NCI-H460 (cell line): Measurements from ENCODE around the gene TMC6. TPM values are rescaled to one million over a fixed set of nuclear protein-coding genes. Genes with fewer than 3 reads are reported as not detected.
"Not testable (repeated sequence)": the region's sequence is repeated elsewhere in the genome, so short reads cannot be mapped to it uniquely, and the experiment has no call there.

Experiments used
- DNase-seq: peaks from one replicate; pipeline ENCODE4 v3.0.0-alpha.2; 2016; ENCODE audit warnings: low read depth; ENCODE audit errors: extremely low read depth
- polyA plus RNA-seq: library from polyadenylated mRNA; depleted of rRNA; stranded (reverse); fragments of >200 nt; gene quantifications from 2 replicates; pipeline ENCODE4 v1.2.3, GENCODE V29; 2014; cell fraction: nucleus; rRNA removed
- total RNA-seq: library from RNA; depleted of rRNA; stranded (reverse); fragments of >200 nt; shearing (Covaris generic); gene quantifications from 2 replicates; pipeline ENCODE4 v1.2.3, GENCODE V29; 2014; rRNA removed

Gene TMC6
- total RNA-seq, result 17.2 TPM in 2 replicates
- polyA plus RNA-seq, result 78.6 and 96.8 TPM in 2 replicates

DNA sequence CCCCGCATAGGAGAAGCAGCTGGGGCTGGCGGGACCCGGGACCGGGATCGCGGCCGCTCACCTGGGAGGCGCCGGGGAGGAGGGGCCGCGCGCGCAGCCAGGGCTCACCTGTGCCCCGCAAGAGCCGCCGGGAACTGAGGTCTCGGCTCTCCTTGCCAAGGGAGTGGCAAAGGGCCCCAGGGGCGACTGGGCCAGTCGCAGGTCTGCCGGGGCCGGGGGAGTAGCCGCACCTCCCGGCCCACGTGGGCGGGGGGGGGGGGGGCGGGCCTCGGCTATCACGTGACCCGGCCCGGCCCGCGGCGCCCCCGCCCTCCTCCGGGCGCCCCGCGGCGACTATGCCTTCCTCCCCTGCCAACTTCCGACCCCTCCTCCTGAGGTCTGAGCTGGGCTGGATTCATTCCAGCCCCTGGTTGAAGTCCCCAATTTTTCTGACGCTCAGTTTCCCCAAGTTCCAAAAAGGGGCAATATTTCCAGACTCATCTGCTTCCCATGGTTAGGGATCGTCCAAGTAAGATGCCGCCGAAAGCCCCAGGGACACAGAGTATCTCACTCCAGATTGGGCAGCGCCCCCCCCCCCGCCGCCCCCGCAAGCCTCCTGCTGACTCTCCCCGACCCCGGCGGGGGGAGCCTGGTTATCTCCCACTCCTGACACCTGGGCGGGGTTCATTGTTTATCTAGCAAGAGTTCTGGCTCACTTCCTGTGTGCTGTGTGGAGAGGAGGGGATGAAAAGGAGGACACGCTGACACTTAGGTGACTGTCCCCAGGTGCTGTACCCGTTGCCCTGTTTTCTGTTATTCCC is at the start of gene TMC6:
TMC6 (minus strand) TSS at position 205 of the 800 bp plus-strand sequence. CDS start 1,923 bp downstream, outside the sequence.
- DNase-seq, result peak; percentile 22

DNA sequence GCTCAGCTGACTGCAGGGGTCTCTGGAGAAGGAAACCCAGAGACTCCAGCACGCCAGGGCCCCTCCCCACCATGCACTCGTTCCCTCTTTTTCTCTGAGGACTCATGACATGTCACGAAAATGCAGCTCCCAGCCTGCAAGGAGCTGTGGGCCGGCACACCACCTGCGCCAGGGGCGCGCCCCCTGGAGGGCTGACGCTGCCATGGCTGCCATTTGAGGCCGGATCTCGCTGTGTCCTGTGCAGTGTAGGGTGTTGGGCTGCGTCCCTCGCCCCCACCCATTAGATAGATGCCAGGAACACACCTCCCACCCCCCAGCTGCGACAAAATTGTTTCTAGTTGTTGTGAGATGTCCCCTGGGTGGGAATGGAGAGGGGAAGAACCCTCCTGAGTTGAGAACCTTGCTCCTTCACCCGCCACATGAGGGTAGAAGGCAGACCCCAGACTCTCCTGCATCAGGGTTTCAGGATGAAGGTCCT is 48.0 kb upstream of the TMC6 start:
- DNase-seq, result peak; percentile 56

- no peak for DNase-seq
Measured at GRCh38 chr17:78175643-78175981, 47.1 kb upstream of the TMC6 start.

GRCh38 chr17:78174870-78175642 is 46.5 kb upstream of the TMC6 start:
- no peak for DNase-seq

DNA sequence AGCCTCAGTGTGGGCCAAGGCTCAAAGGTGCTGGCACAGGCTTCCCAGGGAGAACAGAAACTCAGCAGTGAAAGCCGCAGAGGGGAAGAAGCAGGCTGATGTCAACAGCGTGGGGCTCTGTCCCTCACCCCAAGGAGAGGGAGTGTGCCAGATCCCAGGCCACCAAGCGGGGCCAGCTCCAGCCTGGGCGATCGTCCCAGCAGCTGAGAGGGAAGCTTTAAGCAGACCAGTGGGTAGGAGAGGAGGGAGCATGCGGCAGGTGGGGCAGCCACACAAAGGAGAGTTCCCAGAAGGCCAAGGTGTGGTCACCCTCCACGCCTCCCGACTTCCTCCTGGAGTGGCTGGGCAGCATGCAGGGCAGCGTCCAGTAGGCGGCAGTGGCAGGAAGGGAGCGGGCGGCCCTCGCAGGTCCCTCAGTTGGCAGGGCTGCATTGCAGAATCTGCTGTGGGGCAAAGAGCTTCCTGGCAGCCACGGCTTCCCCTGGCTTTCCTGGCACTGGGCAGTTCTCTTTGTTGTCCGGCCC is 45.9 kb upstream of the TMC6 start:
- no peak for DNase-seq

DNA sequence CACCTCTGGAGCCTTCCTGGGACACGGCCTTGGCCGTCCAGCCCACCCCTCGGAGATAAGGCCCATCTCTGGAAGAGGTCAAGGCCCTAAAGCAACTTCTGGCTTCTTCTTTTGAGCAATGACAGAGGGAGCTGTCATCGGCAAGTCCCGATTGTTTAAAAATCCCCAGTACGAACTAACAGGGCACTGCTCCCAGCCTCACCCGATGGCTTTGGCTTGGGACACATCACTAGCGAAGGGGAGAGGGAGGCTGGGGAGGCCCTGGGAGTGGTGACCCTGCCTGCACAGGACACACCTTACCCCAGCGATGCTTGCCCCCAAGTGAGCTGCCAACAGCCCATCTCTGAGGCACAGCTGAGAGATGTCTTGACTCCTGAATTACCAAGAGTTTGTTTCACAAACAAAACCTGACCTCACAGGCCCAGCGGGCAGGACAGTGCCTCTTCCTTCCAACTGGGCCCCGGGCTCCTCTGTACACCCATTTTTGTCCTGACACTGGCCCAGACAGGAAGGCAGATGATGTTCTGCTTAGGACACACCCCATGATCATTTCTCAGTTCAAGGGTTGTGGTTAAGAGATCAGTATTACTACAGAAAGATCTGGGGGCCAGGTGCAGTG is 44.7 kb upstream of the TMC6 start:
- DNase-seq, result no peak

- DNase-seq, result no peak
Measured at GRCh38 chr17:78172249-78173051, 43.9 kb upstream of the TMC6 start.

DNA sequence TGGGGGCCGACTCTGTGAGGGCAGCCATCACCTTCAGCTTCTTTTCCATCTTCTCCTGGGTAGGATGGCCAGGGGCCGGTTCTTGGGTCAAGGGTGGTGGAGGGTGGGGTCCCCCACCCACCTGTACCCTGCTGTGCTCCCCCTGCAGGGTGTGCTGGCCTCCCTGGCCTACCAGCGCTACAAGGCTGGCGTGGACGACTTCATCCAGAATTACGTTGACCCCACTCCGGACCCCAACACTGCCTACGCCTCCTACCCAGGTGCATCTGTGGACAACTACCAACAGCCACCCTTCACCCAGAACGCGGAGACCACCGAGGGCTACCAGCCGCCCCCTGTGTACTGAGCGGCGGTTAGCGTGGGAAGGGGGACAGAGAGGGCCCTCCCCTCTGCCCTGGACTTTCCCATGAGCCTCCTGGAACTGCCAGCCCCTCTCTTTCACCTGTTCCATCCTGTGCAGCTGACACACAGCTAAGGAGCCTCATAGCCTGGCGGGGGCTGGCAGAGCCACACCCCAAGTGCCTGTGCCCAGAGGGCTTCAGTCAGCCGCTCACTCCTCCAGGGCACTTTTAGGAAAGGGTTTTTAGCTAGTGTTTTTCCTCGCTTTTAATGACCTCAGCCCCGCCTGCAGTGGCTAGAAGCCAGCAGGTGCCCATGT is 43.2 kb upstream of the TMC6 start:
- not testable (repeated sequence) for DNase-seq

DNA sequence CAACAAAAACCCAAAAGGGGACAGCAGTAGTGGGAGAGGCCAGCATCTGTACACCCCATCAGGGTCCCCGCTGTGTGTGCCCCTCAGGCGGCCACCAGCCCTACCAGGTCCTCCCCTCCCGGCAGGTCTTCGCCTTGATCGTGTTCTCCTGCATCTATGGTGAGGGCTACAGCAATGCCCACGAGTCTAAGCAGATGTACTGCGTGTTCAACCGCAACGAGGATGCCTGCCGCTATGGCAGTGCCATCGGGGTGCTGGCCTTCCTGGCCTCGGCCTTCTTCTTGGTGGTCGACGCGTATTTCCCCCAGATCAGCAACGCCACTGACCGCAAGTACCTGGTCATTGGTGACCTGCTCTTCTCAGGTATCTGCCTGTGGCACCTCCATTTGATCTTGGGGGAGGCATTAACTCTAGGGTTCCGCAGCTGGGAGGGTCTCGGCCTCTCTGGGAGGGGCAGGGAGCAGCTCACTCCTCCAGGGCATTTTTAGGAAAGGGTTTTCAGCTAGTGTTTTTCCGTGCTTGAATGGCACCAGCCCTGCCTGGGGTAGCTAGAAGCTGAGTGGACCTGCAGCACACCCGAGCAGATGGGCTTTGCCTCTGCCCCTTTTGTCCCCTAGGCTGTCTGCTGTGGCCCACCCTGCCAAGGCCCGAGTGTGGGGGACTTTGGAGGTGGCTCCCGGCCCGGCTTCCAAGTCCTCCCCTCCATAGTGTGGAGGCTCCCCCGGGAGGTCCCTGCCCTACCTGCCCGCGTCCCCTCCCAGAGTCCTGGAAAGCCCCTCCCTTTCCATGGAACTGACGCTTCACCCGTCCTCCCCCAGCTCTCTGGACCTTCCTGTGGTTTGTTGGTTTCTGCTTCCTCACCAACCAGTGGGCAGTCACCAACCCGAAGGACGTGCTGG is 42.4 kb upstream of the TMC6 start:
- no peak for DNase-seq

GRCh38 chr17:78168903-78169793 is 40.6 kb upstream of the TMC6 start:
- DNase-seq, result peak; percentile 72

DNA sequence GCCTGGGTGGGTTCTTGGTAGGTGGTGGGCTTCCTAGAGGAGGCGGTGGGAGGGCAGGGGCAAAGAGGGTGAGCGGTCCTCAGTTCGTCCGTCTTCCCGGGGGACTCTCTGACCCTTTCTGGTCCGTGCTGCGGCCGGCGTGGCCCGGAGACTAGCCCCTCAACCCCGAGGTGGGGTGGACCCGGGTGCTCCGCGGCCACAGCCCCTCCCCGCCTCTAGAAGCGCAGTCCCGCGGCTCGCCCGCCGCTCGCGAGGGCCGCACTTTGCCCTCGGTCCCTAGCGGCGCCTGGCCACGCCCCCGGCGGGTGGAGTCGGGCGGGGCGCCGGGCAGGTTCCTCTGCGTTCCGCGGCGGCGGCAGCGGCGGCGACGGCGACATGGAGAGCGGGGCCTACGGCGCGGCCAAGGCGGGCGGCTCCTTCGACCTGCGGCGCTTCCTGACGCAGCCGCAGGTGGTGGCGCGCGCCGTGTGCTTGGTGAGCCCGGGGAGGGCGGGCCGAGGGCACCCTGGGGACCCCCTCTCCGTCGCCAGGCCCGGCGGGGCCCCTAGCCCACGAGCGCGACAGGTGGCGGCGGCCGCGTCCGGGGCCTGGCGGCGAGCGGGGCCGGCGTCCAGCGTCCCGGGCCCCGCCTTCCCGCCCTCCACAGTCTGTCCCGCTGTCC is 39.8 kb upstream of the TMC6 start, which contains the start of gene SYNGR2:
SYNGR2 (plus strand) TSS at position 340 of the 661 bp plus-strand sequence; CDS start at position 376, 36 bp downstream.
- peak; percentile 80 for DNase-seq

GRCh38 chr17:78166416-78166815 is 37.9 kb upstream of the TMC6 start:
- no peak for DNase-seq

- DNase-seq, result no peak
Measured at GRCh38 chr17:78164748-78165607, 36.4 kb upstream of the TMC6 start.

GRCh38 chr17:78163881-78164747 is 35.6 kb upstream of the TMC6 start:
- no peak for DNase-seq

DNA sequence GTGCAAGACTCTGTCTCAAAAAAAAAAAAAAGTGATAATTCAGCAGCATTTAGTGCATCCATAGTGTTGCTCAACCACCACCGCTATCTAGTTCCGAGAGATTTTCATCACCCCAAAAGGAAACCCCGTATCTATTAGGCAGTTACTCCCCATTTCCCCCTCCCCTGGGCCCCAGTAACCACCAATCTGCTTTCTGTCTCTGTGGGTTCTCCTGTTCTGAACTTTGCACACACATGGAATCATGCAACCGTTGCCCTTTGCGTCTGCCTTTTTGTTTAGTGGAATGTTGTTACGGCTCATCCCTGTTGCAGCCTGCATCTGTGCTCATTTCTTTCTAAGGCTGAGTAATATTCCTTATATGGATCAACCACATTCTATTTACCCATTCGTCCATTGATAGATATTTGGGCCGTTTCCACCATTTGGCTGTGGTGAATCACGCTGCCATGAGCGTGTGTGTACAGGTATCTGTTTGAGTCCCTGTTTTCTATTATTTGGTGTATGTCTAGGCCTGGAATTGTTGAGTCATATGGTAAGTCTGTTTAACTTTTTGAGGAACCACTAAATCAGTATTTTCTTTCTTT is 31.1 kb upstream of the TMC6 start:
- no peak for DNase-seq
